Sigmoid colon (tissue), 4 donors: ENCODE results near the gene KCNAB2.

ENCODE experiments used
- CTCF ChIP-seq, 4 experiments: fragments of 450-650 bp in 3 of 4; fragments of 200-600 bp in 1 of 4; IDR thresholded peaks; one replicate each; pipeline ENCODE4 v1.5.1; 2016 to 2019; ENCODE audit warnings: antibody characterized with exemption in 4 of 4, mild to moderate bottlenecking in 3 of 4, moderate library complexity in 2 of 4
- POLR2AphosphoS5 ChIP-seq, 4 donors: sonication (generic); formaldehyde crosslinking; IDR thresholded peaks; one replicate each; pipeline ENCODE4 v1.6.1; 2017; ENCODE audit warnings: antibody characterized with exemption in 4 of 4

GRCh38 chr1:6065093-6065858, 19.6 kb downstream of the KCNAB2 start:
- TF ChIP-seq CTCF (IDR thresholded peaks at IDR 0.05) (no peak), POLR2AphosphoS5 (IDR thresholded peaks at IDR 0.05) (no peak)
